Urothelium cell line (cell line): ENCODE measurements around the gene AMER1.

ENCODE experiments used
- DNase-seq: peaks from one replicate; pipeline ENCODE4 v3.0.0; 2011; ENCODE audit warnings: low spot score, mixed read lengths
- FAIRE-seq: peaks from 2 replicates; lab custom pipeline; 2011; peaks lifted over from hg19 to GRCh38; lab: Jason Lieb, UNC

AMER1 gene

GRCh38 chrX:64186974-64187761 lies 18.3 kb downstream of the AMER1 start:
- no peak for DNase-seq
- FAIRE-seq = no peak

- DNase-seq (no peak), FAIRE-seq (no peak)
Measured at GRCh38 chrX:64184396-64184795, 21.1 kb downstream of the AMER1 start.

- FAIRE-seq (no peak), DNase-seq (no peak)
Measured at GRCh38 chrX:64182208-64182607, 23.3 kb downstream of the AMER1 start.

DNA sequence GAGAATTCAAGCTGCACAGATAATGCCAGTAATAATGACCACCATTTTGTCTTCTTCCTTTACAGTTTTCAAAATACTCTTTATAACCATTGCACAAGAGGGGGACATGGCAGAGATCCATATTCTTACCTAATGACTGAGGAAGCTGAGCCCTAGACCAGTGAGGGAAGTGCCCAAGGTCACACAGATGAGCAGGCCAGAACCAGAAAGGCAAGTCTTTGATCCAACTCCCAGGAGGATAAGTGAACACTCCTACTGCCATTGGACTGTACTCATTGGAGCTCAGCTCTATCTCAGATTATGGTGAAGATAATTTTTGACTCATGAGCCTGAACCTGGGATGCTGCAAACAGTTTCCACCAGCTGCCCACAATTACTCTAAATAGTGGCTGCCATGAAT lies 28.6 kb downstream of the AMER1 start:
- no peak for FAIRE-seq
- no peak for DNase-seq

DNA sequence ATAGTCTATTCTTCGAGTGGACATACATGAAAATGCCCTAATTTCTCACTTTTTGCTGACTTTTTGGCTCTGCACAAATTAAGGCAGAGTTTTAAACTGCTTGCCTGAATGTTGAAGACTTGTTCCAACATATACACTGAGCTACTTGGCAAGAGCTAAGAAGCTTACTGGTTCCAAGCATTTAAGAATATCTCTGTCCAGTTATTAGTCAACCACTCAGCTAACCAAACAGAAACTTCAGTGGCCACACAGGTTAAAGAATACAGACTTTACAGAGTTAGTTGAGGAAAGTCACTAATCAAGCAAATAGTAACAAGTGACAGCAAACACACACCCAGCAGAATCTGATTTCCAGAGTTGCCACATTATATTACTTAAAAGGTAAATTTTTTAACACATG lies 35.5 kb downstream of the AMER1 start:
- no peak for DNase-seq
- no peak for FAIRE-seq

DNA sequence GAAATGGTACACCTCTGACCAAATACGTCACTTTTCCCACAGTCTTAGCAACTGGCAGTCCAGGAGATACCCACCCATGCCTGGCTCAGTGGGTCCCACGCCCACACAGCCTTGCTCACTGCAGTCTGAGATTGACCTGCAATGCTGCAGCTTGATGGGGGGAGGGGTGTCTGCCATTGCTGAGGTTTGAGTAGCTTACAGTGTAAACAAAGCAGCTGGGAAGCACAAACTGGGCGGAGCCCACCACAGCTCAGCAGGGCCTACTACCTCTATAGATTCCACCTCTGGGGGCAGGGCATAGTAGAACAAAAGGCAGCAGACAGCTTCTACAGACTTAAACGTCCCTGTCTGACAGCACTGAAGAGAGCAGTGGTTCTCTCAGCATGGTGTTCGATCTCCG lies 52.7 kb downstream of the AMER1 start:
- no peak for DNase-seq
- no peak for FAIRE-seq

GRCh38 chrX:64151911-64152310 lies 53.6 kb downstream of the AMER1 start:
- FAIRE-seq (no peak), DNase-seq (no peak)

DNA sequence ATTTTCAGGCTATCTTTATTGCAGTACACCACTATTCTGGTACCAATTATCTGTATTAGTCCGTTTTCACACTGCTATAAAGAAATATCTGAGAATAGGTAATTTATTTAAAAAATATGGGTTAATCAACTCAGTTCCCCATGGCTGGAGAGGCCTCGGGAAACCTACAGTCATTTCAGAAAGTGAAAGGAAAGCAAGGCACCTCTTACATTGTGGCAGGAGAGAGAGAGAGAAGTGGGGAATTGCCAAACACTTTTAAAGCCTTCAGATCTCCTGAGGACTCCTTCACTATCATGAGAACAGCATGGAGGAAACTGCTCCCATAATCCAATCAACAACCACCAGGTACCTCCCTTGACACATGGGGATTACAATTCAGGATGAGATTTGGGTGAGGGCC lies 54.7 kb downstream of the AMER1 start:
- no peak for FAIRE-seq
- DNase-seq = no peak
